ENCODE measurements around the gene ZNF575.

The ZNF575 gene, protein sequence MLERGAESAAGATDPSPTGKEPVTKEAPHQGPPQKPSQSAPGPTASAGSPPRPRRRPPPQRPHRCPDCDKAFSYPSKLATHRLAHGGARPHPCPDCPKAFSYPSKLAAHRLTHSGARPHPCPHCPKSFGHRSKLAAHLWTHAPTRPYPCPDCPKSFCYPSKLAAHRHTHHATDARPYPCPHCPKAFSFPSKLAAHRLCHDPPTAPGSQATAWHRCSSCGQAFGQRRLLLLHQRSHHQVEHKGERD

DNA sequence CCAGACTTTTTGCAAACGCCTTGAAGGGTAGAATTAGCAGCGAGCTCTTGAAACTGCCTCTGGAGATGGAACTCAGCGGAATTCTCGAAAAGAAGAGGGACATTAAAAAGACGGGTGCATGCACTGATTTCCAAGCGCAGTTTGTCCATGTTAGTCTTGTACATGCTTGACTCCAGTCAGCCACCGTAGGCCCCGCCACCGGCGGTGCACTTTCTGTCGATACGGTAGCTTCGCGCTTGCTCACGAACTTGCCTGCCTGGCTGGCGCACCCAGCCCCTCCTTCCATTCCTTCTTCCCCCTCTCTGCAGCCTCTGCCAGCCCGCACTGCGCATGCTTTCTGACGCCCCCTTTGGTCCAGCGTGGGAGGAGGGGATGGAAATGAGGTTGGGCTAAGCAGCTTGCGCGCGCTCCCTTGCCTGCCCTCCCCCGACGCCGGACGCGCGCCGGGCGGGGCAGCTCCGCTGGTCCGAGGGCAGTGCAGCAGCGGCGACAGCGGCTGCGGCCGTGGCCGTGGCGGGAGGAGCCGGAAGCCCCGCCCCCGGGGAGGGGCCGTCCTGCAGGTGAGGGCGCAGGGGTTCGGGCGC is at the start of gene ZNF575:
TSS of gene ZNF575 (plus strand) at position 227 of the 584 bp plus-strand sequence. CDS start 1,235 bp downstream, outside the sequence.
- peak; percentile 94 to 97 for DNase-seq

DNA sequence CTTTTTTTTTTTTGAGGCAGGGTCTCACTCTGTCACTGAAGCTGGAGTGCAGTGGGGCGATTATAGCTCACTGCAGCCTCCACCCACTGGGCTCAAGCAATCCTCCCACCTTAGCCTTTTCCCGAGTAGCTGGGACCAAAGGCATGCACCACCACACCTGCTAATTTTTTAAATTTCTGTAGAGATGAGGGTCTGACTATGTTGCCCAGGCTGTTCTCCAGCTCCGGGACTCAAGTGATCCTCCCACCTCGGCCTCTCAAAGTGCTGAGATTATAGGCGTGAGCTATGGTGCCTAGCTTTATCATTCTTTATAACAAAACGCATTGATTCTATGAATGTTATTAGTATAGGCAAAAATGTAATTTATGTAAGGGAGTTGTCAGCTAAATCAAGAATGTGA is 49.7 kb upstream of the ZNF575 start:
- no peak for DNase-seq

DNA sequence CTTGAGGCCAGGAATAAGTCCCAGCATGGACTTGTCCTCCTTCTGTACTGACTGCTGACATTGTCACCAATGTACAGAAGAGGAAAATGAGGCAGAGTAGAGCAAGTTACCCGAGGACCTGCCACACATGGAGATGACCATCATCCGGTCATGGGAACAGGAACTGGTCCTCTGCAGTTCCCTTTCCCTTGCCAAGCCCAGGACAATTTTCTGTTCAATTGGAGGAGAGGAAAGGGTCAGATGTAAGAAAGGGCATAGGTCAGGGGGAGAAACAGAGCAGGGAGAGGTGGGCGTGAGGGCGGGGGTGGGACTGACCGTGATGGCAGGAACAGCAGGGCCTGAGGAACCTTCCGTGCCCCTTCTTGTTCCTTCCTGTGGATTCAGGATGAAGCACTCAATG is 47.0 kb upstream of the ZNF575 start:
- DNase-seq, result no peak

GRCh38 chr19:43486412-43486811 is 46.6 kb upstream of the ZNF575 start:
- no peak for DNase-seq

DNA sequence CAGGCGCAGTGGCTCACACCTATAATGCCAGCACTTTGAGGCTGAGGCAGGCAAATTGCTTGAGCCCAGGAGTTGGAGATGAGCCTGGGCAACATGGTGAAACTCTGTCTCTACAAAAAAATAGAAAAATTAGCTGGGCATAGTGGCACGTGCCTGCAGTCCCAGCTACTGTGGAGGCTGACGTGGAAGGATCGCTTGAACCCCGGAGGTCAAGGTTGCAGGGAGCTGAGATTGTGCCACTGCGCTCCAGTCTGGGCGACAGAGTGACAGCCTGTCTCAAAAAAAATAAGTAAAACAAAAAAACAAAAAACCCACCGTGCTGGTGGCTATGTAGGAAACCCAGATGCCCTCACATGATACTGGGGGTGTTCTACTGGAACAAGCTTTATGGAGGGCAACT is 44.8 kb upstream of the ZNF575 start:
- DNase-seq, result no peak

DNA sequence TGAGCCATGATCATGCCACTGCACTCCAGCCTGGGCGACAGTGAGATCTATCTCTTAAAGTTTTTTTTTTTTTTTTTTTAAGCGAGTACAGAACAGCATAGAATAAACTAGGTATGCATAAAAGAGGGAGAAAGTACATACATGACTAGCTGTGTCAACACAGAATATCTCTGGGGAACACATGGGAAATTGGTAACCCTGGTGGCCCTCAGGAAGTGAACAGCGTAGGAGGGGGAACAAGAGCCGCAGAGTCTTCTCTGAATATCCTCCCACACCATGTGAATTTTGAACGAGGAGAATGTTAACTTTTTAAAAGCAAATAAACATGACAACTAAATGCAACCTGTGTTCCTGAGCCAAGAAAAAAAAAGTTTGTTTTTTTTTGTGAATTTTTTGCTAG is 43.7 kb upstream of the ZNF575 start:
- DNase-seq, result no peak

DNA sequence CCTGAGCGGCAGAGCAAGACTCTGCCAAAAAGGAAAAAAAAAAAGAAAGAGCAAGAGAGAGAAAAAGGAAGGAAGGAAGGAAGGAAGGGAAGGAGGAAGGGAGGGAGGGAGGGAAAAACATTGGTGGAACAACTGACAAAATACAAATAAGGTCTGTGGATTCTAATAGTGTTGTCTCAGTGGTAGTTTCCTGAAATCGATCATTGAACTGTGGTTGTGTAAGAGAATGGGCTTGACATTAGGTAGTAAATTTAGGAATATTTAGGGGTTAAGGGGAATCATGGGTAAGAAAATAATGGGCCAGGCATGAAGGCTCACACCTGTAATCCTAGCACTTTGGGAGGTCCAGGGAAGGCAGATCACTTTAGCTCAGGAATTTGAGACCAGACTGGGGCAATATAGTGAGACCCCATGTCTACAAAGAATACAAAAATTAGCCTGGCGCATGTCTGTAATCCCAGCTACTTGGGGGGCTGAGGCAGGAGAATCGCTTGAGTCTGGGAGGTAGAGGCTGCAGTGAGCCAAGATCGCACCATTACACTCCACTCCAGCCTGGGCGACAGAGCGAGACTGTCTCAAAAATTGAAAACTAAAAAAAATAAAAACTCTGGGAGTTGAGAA is 42.9 kb upstream of the ZNF575 start:
- DNase-seq, result no peak

DNA sequence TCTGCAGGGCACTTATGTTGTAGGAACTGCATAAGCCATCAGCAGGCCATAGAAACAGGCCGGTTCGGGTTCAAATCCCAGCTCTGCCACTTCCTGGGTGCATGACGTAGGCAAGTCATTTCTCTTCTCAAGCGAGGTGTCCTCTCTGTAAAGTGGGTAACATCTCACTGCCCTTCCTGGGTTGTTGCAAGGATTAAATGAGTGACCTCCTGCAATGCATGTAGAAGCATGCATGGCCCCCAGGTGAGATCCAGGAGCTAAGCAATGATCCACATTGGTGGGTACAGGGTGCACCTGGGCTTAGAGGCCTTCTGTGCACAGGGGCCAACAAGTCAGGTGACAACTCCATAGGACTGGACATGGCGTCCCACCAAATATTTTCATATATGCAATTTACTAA is 42.2 kb upstream of the ZNF575 start:
- no peak for DNase-seq

GRCh38 chr19:43495082-43495481 is 37.9 kb upstream of the ZNF575 start:
- no peak for DNase-seq

GRCh38 chr19:43496960-43497359 is 36.0 kb upstream of the ZNF575 start:
- DNase-seq, result no peak

DNA sequence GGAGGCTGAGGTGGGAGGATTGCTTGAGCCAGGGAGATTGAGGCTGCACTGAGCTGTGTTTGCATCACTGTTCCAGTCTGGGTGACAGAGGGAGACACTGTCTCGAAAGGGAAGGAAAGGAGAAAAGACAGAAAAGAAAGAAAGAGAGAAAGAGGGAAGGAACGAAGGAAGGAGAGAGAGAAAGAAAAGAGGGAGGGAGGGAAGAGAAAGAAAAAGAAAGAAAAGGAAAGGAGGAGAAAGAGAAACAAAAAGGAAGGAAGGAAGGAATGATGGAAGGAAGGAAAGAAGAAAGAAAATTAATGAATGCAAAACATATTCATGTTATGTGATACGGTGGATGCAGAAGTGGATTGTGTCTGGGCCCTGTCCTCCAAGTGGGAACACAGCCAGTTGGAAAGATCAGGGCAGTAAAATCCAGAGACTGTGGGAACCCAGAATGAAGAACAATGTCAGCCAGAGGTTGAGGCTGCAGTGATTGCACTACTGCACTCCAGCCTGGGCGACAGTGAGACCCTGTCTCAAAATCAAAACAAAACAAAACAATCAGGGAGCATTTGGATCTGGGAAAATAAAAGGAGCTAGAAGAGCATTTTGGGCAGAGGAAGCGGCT is 34.6 kb upstream of the ZNF575 start:
- no peak for DNase-seq

DNA sequence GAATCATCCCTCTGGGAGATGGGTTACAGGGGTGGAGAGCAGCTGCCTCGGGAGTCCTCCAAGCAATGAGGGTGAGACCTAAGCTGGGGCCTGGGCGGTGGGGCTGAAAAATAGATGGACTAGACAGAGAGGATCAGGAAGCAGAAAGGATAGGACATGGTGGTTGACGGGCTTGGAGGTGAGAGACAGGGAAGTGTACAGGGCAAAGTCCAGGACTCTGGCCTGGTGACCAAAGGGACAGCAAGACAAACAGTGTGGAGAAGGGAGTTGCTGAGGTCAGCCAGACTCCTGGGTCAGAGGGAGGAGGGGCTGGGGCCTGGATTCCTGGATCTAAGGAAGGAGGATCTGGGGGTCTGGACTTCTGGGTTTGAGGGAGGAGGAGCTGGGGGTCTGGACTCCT is 33.9 kb upstream of the ZNF575 start:
- no peak for DNase-seq

GRCh38 chr19:43501661-43502418 is 31.1 kb upstream of the ZNF575 start:
- DNase-seq, result no peak

DNA sequence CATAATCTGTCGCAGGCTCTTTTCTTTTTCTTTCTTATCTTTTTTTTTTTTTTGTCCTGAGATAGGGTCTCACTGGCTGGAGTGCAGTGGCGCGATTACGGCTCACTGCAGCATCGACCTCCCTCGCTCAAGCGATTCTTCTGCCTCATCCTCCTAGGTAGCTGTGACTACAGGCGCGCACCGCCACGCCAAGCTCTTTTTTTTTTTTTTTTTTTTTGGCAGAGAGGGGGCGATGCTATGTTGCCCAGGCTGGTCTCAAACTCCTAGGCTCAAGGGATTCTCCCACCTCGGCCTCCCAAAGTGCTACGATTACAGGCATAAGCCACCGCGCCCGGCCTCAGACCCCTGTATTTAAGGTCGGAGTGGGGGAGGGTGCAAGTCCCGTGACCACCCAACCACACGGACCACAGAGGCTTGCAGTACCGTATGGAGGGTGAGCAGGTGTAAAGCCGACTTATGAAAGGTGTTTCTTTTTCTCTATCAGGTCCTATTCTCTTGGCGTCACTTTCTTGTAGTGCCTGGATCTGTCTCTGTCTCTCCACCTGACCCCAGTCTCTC is 30.5 kb upstream of the ZNF575 start:
- DNase-seq, result no peak

- peak; percentile 85 to 99 for DNase-seq
Observed at GRCh38 chr19:43503501-43504425, 29.2 kb upstream of the ZNF575 start.

DNA sequence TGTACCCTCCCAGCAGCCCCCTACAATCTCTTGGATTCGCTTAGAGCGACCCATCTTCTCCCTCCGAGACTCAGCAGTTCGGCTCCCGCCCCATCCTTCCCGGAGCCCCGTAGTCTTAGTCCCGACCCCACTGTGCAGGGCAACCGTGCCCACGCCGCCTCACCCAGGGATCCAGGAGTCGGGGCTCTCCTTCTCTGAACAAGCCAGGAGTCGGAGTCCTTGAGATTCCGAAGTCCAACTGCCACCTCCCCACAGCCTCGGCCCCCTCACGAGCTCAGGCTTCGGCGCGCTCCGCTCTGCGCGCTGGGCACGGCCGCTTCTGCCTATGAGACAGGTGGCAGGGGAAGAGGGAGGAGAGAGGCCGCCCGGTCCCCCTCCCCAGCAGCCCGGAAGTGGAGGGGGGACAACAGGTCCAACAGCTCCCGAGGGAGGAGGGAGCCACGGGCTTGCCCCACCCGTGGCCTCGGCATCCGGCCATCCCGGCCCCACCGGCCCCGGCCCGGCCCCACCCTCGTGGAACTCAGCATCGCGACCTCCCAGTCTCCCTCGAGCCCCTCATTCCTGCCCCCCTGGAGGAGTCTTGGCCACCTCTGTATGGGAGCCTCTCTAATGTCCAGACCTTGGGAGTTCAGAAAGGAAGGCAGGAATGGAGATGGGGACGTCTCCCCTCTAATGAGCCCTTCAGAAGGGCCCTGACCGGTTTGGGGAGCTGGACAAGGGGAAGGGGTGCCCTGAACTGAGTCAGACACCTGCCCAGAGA is 28.4 kb upstream of the ZNF575 start, which contains the start of gene PHLDB3:
TSS of gene PHLDB3 (minus strand) at position 321 of the 760 bp plus-strand sequence. CDS start 628 bp downstream, outside the sequence.
- DNase-seq, result peak; percentile 50 to 76

- no peak for DNase-seq
Observed at GRCh38 chr19:43505186-43505456, 27.9 kb upstream of the ZNF575 start.

DNA sequence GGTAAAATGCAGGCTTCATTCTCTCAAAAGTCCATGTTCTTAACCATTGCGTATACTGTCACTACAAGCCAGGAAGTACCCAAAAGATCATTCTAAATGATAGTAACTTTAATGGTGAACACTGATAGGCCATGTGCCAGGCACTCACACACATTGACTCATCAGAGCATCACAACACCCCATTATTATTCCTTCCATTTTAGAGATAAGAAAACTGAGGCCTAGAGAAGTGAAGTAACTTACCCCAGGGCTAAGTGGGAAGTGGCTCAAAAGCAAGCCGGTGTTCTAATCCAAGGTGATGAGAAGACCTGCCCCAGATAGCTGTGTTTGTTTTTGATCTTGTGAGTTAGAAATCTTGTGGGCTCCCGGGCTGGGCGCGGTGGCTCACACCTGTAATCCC is 27.0 kb upstream of the ZNF575 start:
- DNase-seq, result no peak

- DNase-seq, result no peak
Observed at GRCh38 chr19:43506629-43507028, 26.4 kb upstream of the ZNF575 start.

DNA sequence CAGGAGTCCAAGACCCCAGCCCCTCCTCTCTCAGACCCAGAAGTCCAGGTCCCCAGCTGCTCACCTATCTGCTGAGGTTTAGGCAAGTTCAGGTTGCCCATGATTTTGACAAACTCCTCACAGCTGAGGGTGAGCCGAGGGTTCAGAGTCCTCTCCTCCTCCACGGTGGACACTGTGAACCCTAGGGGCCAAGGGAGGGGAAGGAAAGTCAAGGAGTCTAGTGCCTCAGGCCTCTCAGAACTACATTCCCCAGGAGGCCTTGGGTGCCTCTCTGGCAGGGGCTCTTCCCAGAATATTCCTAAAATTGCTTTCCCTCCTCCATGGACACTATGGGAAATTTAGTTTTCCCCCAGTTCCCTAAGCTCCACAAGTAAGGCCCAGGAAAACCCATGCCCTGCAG is 25.1 kb upstream of the ZNF575 start:
- DNase-seq, result no peak

GRCh38 chr19:43510713-43511112 is 22.3 kb upstream of the ZNF575 start:
- DNase-seq, result no peak

All from NCI-H526 (cell line).